ENCODE results near the gene RBM47. TPM values are rescaled to one million over a fixed set of nuclear protein-coding genes. Genes with fewer than 3 reads are reported as not detected.
A peak's percentile ranks its signal among the peaks of the same experiment; 100 is the strongest.

The RBM47 gene
- total and polyA plus RNA-seq, 9 of the 15 experiments (the other 6 are each of a cell fraction or from before 2014, with no cell fraction given): 1.4 to 6.4 (median 3.3) TPM

- TF ChIP-seq KDM5B (IDR thresholded peaks at IDR 0.05; ENCODE audit: insufficient replicate concordance, low read depth, low read length): peak; percentile 72
- TF ChIP-seq CEBPB (tag; IDR thresholded peaks at IDR 0.05): peak; percentile 93
- TF ChIP-seq ZNF668 (CRISPR knock-in tag; IDR thresholded peaks at IDR 0.05): no peak
- no peak for TF ChIP-seq CREBBP (IDR thresholded peaks at IDR 0.05; ENCODE audit: low read depth, low read length)
- no peak for TF ChIP-seq NCOA6 (IDR thresholded peaks at IDR 0.05)
- TF ChIP-seq EWSR1 (IDR thresholded peaks at IDR 0.05; ENCODE audit: borderline replicate concordance, low read depth, partially characterized antibody): no peak
- no peak for TF ChIP-seq ZNF347 (CRISPR knock-in tag; IDR thresholded peaks at IDR 0.05; ENCODE audit: low read depth)
- TF ChIP-seq RBBP5 (IDR thresholded peaks at IDR 0.05; ENCODE audit: borderline replicate concordance, insufficient read depth, low read length, poor library complexity, severe bottlenecking): no peak
- no peak for TF ChIP-seq MGA (IDR thresholded peaks at IDR 0.05)
- peak; percentile 85 for TF ChIP-seq CTBP1 (IDR thresholded peaks at IDR 0.05; ENCODE audit: borderline replicate concordance)
- TF ChIP-seq PCBP1 (IDR thresholded peaks at IDR 0.05; ENCODE audit: low read depth, low read length, poor library complexity, severe bottlenecking): no peak
- TF ChIP-seq CLOCK (CRISPR knock-in tag; IDR thresholded peaks at IDR 0.05; ENCODE audit: borderline replicate concordance): no peak
These were observed 114.0 kb downstream of the RBM47 start (continued) for GRCh38 chr4:40515398-40516293.
